NB4 (cell line): ENCODE measurements around the gene SQOR.

Experiments
- DNase-seq: peaks from one replicate; pipeline ENCODE4 v3.0.0; 2010; ENCODE audit warnings: low read depth
- H3K4me3 ChIP-seq: one replicate; pipeline ENCODE4 v1.5.1; 2011; ENCODE audit warnings: mild to moderate bottlenecking, low read depth, low read length, moderate library complexity
- MYC ChIP-seq: IDR thresholded peaks from 2 replicates; pipeline ENCODE4 v1.6.1; 2011; ENCODE audit warnings: low read depth, low read length
- POLR2A ChIP-seq: IDR thresholded peaks from 2 replicates; pipeline ENCODE4 v1.6.1; 2011; ENCODE audit warnings: mild to moderate bottlenecking; ENCODE audit not compliant: insufficient read length; ENCODE audit errors: extremely low read depth
- TF ChIP-seq, protein P1 (sequence below): IDR thresholded peaks from one replicate; pipeline ENCODE4 v1.5.1; 2012; ENCODE audit warnings: low read depth, low read length
- TF ChIP-seq, protein P2 (sequence below): IDR thresholded peaks from 2 replicates; pipeline ENCODE4 v1.6.1; 2011; ENCODE audit warnings: low read depth, low read length

Gene SQOR

DNA sequence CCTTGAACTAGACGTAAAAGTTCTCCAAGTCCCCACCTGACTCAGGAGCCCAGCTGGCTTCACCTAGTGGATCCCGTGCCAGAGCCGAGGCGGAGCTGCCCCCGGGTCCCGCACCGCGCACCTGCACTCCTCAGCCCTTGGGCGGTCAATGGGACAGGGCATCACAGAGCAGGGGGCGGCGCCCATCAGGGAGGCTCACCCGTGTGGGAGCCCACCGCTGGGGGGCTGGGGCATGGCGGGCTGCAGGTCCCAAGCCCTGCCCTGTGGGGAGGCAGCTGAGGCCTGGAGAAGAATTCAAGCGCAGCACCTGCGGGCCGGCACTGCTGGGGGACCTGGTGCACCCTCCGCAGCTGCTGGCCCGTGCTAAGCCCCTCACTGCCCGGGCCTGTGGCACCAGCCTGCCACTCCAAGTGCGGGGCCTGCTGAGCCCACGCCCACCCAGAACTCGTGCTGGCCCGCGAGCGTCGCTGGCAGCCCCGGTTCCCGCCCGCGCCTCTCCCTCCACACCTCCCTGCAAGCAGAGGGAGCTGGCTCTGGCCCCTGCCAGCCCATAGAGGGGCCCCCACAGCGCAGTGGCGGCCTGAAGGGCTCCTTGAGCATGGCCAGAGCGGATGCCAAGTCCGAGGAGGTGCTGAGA, 16.2 kb downstream of the SQOR start:
- H3K4me3 ChIP-seq: no peak overlapping the region
- TF ChIP-seq, protein P1, sequence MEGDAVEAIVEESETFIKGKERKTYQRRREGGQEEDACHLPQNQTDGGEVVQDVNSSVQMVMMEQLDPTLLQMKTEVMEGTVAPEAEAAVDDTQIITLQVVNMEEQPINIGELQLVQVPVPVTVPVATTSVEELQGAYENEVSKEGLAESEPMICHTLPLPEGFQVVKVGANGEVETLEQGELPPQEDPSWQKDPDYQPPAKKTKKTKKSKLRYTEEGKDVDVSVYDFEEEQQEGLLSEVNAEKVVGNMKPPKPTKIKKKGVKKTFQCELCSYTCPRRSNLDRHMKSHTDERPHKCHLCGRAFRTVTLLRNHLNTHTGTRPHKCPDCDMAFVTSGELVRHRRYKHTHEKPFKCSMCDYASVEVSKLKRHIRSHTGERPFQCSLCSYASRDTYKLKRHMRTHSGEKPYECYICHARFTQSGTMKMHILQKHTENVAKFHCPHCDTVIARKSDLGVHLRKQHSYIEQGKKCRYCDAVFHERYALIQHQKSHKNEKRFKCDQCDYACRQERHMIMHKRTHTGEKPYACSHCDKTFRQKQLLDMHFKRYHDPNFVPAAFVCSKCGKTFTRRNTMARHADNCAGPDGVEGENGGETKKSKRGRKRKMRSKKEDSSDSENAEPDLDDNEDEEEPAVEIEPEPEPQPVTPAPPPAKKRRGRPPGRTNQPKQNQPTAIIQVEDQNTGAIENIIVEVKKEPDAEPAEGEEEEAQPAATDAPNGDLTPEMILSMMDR: no peak
- TF ChIP-seq, protein P2, sequence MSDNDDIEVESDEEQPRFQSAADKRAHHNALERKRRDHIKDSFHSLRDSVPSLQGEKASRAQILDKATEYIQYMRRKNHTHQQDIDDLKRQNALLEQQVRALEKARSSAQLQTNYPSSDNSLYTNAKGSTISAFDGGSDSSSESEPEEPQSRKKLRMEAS: no peak
- TF ChIP-seq POLR2A (no peak), MYC (no peak)
- DNase-seq: no peak

- H3K4me3 ChIP-seq: no peak overlapping the region
- peak; percentile 59 for DNase-seq
- TF ChIP-seq, protein P1: no peak
- TF ChIP-seq POLR2A (no peak), MYC (no peak)
Measured at GRCh38 chr15:45653702-45654424, 19.0 kb downstream of the SQOR start.

DNA sequence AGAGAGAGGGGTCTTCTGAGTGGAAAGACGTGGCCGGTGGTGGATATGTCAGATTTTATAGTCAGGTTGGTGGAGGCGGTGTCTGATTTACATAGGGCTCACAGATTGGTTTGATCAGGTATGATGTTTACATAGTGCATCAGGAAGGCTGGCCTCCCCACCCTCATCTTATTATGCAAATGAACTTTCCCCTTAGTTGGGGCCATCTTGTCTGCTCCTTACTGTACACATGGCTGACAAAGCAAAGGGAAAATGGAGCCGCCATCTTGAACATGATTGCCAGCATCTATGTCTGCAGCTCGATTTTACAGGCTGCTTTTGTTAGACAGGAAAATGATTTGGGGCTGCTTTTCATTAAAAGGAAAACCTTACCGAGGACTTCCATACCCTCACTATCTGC, 19.9 kb downstream of the SQOR start:
- no peak for TF ChIP-seq MYC
- no peak overlapping the region for H3K4me3 ChIP-seq
- no peak for DNase-seq

- H3K4me3 ChIP-seq: no peak overlapping the region
- DNase-seq: no peak
- TF ChIP-seq MYC (no peak), POLR2A (no peak)
- TF ChIP-seq, protein P1: no peak
- TF ChIP-seq, protein P2: no peak
Measured at GRCh38 chr15:45657254-45657653, 22.4 kb downstream of the SQOR start.

DNA sequence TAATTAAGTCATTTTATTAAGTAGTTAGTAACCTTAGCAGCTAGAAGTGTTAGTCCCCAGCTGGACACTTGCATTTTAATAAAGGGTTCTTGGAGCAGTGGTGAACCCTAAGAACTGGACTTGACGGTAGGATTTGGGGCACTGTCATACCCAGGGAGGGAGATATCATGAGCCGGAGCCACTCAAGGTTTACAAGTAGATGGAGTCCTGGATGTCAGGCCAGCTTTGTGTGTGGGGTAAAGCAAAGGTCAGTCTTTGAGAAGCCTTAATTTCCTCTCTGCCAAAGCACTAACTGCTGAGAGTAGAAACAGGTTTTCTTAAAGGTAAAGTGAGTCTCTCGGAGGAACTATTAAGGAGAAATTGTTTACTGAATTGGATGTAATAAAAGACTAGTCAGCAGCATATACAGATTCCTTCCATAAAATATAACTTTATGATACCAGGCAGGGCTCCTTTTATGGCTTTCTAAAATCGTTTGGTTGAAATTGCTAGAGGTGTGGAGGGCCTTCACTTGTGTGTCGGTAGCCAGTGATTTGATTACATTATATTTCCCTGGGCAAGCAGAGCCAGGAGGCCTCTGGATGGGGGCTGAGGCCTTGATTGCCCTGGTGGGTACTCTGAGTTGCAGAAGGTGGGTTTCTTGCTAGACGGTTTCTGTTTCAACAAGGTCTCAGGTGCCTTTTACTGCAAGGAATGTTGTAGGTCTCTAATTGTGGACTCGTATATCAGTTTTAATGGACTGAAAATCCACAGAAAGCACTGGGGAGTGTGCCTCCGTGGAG, 23.1 kb downstream of the SQOR start:
- TF ChIP-seq MYC: no peak
- TF ChIP-seq, protein P1: no peak
- TF ChIP-seq, protein P2: no peak
- no peak for TF ChIP-seq POLR2A
- no peak for DNase-seq
- no peak overlapping the region for H3K4me3 ChIP-seq

GRCh38 chr15:45660231-45660979, 25.6 kb downstream of the SQOR start:
- TF ChIP-seq MYC (no peak), POLR2A (no peak)
- TF ChIP-seq, protein P2: no peak
- TF ChIP-seq, protein P1: no peak
- DNase-seq: no peak
- H3K4me3 ChIP-seq: no peak overlapping the region
